GM12878 (cell line): Measurements from ENCODE around the gene DCC. TPM values are rescaled to one million over a fixed set of nuclear protein-coding genes. Genes with fewer than 3 reads are reported as not detected.

Experiments used
- ATAC-seq: fragments of 200-7000 bp; cut with Tn5 transposase; 3 replicates; pipeline ENCODE4 v1.9.1; 2020; ENCODE audit warnings: mild to moderate bottlenecking, moderate library complexity
- BruUV-seq: library from RNA; stranded (reverse); fragments of 400-500 nt; replicated peaks from 2 replicates; lab custom pipeline; 2021; lab: Mats Ljungman, UMichigan
- CTCF ChIA-PET: fragments of 300-600 bp; sonication (Branson Sonifier 250); formaldehyde crosslinking; extraction: SDS; loops from one replicate; lab custom pipeline; 2021; ENCODE audit warnings: inconsistent platforms; lab: Yijun Ruan, JAX
- POLR2A ChIA-PET: fragments of 350-600 bp; formaldehyde crosslinking; extraction: SDS; loops from one replicate; lab custom pipeline; 2021; ENCODE audit warnings: inconsistent platforms; lab: Charles Lee
- RAD21 ChIA-PET: fragments of 300-600 bp; sonication (Branson Sonifier 250); formaldehyde crosslinking; loops from one replicate; lab custom pipeline; 2023; ENCODE audit warnings: antibody characterized with exemption; ENCODE audit not compliant: unreplicated experiment; lab: Charles Lee
- SMC1A ChIA-PET: fragments of 300-600 bp; sonication (Branson Sonifier 250); formaldehyde crosslinking; loops from one replicate; lab custom pipeline; 2023; ENCODE audit not compliant: unreplicated experiment, uncharacterized antibody; lab: Charles Lee
- DNase-seq: peaks from one replicate; pipeline ENCODE4 v3.0.0-alpha.2; 2011; ENCODE audit warnings: low read depth, low spot score
- FAIRE-seq: peaks from 3 replicates; lab custom pipeline; 2011; peaks lifted over from hg19 to GRCh38; lab: Jason Lieb, UNC
- H2AFZ ChIP-seq: 2 replicates; pipeline ENCODE4 v1.6.0; 2011; ENCODE audit warnings: low read depth, low read length, control low read depth; ENCODE audit not compliant: control insufficient read depth
- H3K27ac ChIP-seq: 2 replicates; pipeline ENCODE4 v1.5.1; 2011; ENCODE audit warnings: control low read depth; ENCODE audit not compliant: control insufficient read depth, insufficient read depth
- H3K27me3 ChIP-seq, 2 experiments: replicated peaks in 1 of 2; 2 replicates each; pipeline versions ENCODE4 v1.6.0 to v1.6.1; 2011; ENCODE audit warnings: low read length in 1 of 2; ENCODE audit not compliant: control insufficient read depth in 2 of 2, insufficient read depth in 2 of 2
- H3K36me3 ChIP-seq, 2 experiments: 2 replicates each; pipeline ENCODE4 v1.5.1; 2011; ENCODE audit warnings: low read length in 1 of 2; ENCODE audit not compliant: control insufficient read depth in 2 of 2, insufficient read depth in 2 of 2
- H3K4me1 ChIP-seq: 2 replicates; pipeline ENCODE4 v1.6.1; 2011; ENCODE audit warnings: mild to moderate bottlenecking, low read length, moderate library complexity, mixed read lengths; ENCODE audit not compliant: control insufficient read depth, insufficient read depth
- H3K4me2 ChIP-seq: 2 replicates; pipeline ENCODE4 v1.6.0; 2011; ENCODE audit warnings: control low read depth; ENCODE audit not compliant: control insufficient read depth, insufficient read depth
- H3K4me3 ChIP-seq: fragments of 200-600 bp; sonication (generic); 2 replicates; pipeline ENCODE4 v1.5.1; 2016
- H3K79me2 ChIP-seq: 2 replicates; pipeline ENCODE4 v1.6.0; 2011; ENCODE audit warnings: low read length; ENCODE audit not compliant: control insufficient read depth, insufficient read depth
- H3K9ac ChIP-seq: 2 replicates; pipeline ENCODE4 v1.8.0; 2011; ENCODE audit warnings: low read length, control low read depth, mixed read lengths; ENCODE audit not compliant: control insufficient read depth, insufficient read depth
- H3K9me3 ChIP-seq: replicated peaks from 3 replicates; pipeline ENCODE4 v1.5.1; 2011; ENCODE audit warnings: mild to moderate bottlenecking, low read length; ENCODE audit not compliant: control insufficient read depth, insufficient read depth
- H4K20me1 ChIP-seq: 2 replicates; pipeline ENCODE4 v1.6.0; 2011; ENCODE audit not compliant: control insufficient read depth, insufficient read depth
- BACH1 ChIP-seq: fragments of 450-650 bp; IDR thresholded peaks from 2 replicates; pipeline ENCODE4 v1.6.1; 2017; ENCODE audit warnings: mild to moderate bottlenecking, borderline replicate concordance
- BHLHE40 ChIP-seq, 2 experiments: fragments of 450-650 bp in 1 of 2; IDR thresholded peaks; 2 replicates each; pipeline ENCODE4 v1.6.1; 2011 to 2017; ENCODE audit warnings: low read depth in 2 of 2, borderline replicate concordance in 1 of 2, improper control_type of control experiment in 1 of 2, low read length in 1 of 2, mild to moderate bottlenecking in 1 of 2
- EGR1 ChIP-seq, 2 experiments: IDR thresholded peaks; 1 replicate in 1 of 2; 2 replicates in 1 of 2; pipeline ENCODE4 v1.6.1; 2011 to 2012; ENCODE audit warnings: low read depth in 2 of 2, low read length in 2 of 2, borderline replicate concordance in 1 of 2, mild to moderate bottlenecking in 1 of 2, moderate library complexity in 1 of 2
- LARP7 ChIP-seq: fragments of 450-650 bp; IDR thresholded peaks from 2 replicates; pipeline ENCODE4 v1.6.1; 2017; ENCODE audit warnings: mild to moderate bottlenecking
- POLR2AphosphoS2 ChIP-seq: IDR thresholded peaks from 2 replicates; pipeline ENCODE4 v1.6.1; 2011; ENCODE audit warnings: low read depth, mild to moderate bottlenecking, low read length, improper control_type of control experiment, moderate library complexity
- PRDM15 ChIP-seq: fragments of 450-650 bp; formaldehyde crosslinking; IDR thresholded peaks from 2 replicates; pipeline ENCODE4 v1.4.0; 2020; ENCODE audit warnings: mild to moderate bottlenecking, moderate library complexity
- RBBP5 ChIP-seq: fragments of 200-600 bp; sonication (generic); conservative IDR thresholded peaks from 2 replicates; pipeline ENCODE4 v1.6.1; 2016
- ZBTB4 ChIP-seq: fragments of 450-650 bp; formaldehyde crosslinking; IDR thresholded peaks from 2 replicates; pipeline ENCODE4 v1.4.0; 2022; ENCODE audit warnings: mild to moderate bottlenecking, moderate library complexity
- WGBS: methylation state at CpG from one replicate; pipeline ENCODE4 v1.1.6; 2016; ENCODE audit warnings: low lambda C conversion rate; ENCODE audit not compliant: insufficient replicate concordance, insufficient coverage; ENCODE audit errors: missing lambda C conversion rate; 5-methylcytosine and 5-hydroxymethylcytosine counted together
- in situ Hi-C: fragments of 300-500 bp; cut with MboI; formaldehyde crosslinking; loops from 9 replicates; pipeline ENCODE4 v1.14.3; 2018; ENCODE audit warnings: mixed read lengths
- intact Hi-C: fragments of 100-400 bp; cut with micrococcal nuclease; formaldehyde crosslinking; loops from one replicate; pipeline ENCODE4 v1.14.2; 2022; ENCODE audit not compliant: unreplicated experiment
- polyA plus RNA-seq, 11 experiments: library from polyadenylated mRNA; depleted of rRNA in 4 of 11; unstranded in 6 of 11; stranded (reverse) in 5 of 11; fragments of >200 nt; fragmentation: Nextera tagmentation in 4 of 11; fragmentation: Illumina TruSeq in 1 of 11; extraction: Ambion mirVana in 4 of 11; extraction: Trizol in 1 of 11; gene quantifications; 1 replicate in 1 of 11; 2 replicates in 10 of 11; pipeline versions ENCODE4 v1.2.1 to v1.2.3, GENCODE V29; 2011 to 2016; ENCODE audit warnings: inconsistent platforms in 2 of 11, missing spikeins in 2 of 11, low read depth in 1 of 11
- total RNA-seq, 4 experiments: library from RNA; depleted of rRNA in 3 of 4; stranded (reverse); fragments of >200 nt in 3 of 4; fragmentation: Illumina TruSeq in 1 of 4; extraction: Trizol in 1 of 4; gene quantifications; 2 replicates each; pipeline versions ENCODE4 v1.2.1 to v1.2.3, GENCODE V29; 2013 to 2021
- TF ChIP-seq, protein P1 (sequence below): fragments of 450-650 bp; IDR thresholded peaks from 2 replicates; pipeline ENCODE4 v1.6.1; 2017; ENCODE audit warnings: borderline replicate concordance

The DCC gene
- total and polyA plus RNA-seq, 10 of the 15 experiments (the other 5 are each of a cell fraction or from before 2014, with no cell fraction given): 0.01 TPM; not detected in 9

- no peak for TF ChIP-seq EGR1 (IDR thresholded peaks at IDR 0.05; ENCODE audit: borderline replicate concordance in 1 of 2, low read depth in 2 of 2, low read length in 2 of 2)
- TF ChIP-seq POLR2AphosphoS2: no peak
- TF ChIP-seq, all 136 proteins: peak for 0
- POLR2A ChIA-PET: no interaction called here
- Histone ChIP-seq H3K36me3 (no peaks in the 10 kb centered on the region), H3K4me2 (no peak overlapping the region), H3K9me3 (no peaks in the 10 kb centered on the region), H3K4me1 (no peaks in the 10 kb centered on the region), H3K9ac (no peak overlapping the region), H3K27me3 (no peaks in the 10 kb centered on the region), H3K27ac (no peak overlapping the region), H3K79me2 (no peaks in the 10 kb centered on the region), H2AFZ (no peak overlapping the region), H4K20me1 (no peaks in the 10 kb centered on the region), H3K4me3 (no peak overlapping the region)
- intact Hi-C loops (no loop called here), in situ Hi-C loops (no loop called here)
- 27% methylated on average over 2 of the region's 2 CpGs for WGBS
- DNase-seq (no peak), ATAC-seq (no peak), FAIRE-seq (no peak)
- SMC1A ChIA-PET: no interaction called here
- BruUV-seq: no TSS peak
- CTCF ChIA-PET: no interaction called here
- RAD21 ChIA-PET: no interaction called here
Observed at GRCh38 chr18:53281406-53281805, 941.4 kb downstream of the DCC start.

DNA sequence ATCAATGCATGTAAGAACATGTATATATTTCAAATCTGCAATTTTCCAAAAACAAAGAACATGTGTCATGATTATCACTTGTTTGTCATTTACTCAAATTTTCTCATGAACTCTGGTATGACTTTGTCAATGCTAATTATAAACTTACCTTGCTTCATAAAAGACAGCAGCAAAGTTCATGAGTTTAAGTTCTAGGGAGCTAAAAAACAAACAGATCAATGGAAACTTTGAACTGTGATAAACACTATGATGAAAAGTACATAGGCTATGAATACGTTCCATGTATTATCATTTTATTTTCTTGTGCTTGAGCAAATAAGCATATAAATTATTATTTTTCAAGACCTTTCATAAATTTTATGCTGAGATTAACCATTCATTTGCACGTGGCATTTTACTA is 943.7 kb downstream of the DCC start:
- Histone ChIP-seq H3K4me2 (no peak overlapping the region), H3K27ac (no peak overlapping the region), H3K27me3 (no peaks in the 10 kb centered on the region), H3K9me3 (no peaks in the 10 kb centered on the region), H3K4me1 (no peaks in the 10 kb centered on the region), H3K4me3 (no peak overlapping the region), H3K36me3 (no peaks in the 10 kb centered on the region), H3K9ac (no peak overlapping the region), H2AFZ (no peak overlapping the region), H4K20me1 (no peaks in the 10 kb centered on the region), H3K79me2 (no peaks in the 10 kb centered on the region)
- ChIA-PET POLR2A (no interaction called here), SMC1A (no interaction called here), RAD21 (no interaction called here), CTCF (interaction anchor here (1.1 kb wide), 1 partner anchor 12 kb away, joined by 3 read pairs; no protein-coding TSS in a partner anchor)
- WGBS: 0% methylated on average over 2 of the region's 2 CpGs
- FAIRE-seq: no peak
- no TSS peak for BruUV-seq
- no peak for DNase-seq
- intact Hi-C loops: no loop called here
- in situ Hi-C loops: no loop called here
- ATAC-seq: no peak
- TF ChIP-seq BACH1: no peak
- no peak for TF ChIP-seq RBBP5
- no peak for TF ChIP-seq LARP7
- TF ChIP-seq BHLHE40 (IDR thresholded peaks at IDR 0.05; ENCODE audit: borderline replicate concordance in 1 of 2, low read depth in 2 of 2, low read length in 1 of 2): no peak
- no peak for TF ChIP-seq ZBTB4 (CRISPR knock-in tag)
- TF ChIP-seq PRDM15 (CRISPR knock-in tag): no peak
- TF ChIP-seq, protein P1, sequence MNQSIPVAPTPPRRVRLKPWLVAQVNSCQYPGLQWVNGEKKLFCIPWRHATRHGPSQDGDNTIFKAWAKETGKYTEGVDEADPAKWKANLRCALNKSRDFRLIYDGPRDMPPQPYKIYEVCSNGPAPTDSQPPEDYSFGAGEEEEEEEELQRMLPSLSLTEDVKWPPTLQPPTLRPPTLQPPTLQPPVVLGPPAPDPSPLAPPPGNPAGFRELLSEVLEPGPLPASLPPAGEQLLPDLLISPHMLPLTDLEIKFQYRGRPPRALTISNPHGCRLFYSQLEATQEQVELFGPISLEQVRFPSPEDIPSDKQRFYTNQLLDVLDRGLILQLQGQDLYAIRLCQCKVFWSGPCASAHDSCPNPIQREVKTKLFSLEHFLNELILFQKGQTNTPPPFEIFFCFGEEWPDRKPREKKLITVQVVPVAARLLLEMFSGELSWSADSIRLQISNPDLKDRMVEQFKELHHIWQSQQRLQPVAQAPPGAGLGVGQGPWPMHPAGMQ: no peak
